DOHH2 (cell line): ENCODE data around the gene DDX59.

Experiments
- H3F3A ChIP-seq: fragments of 200-600 bp; sonication (generic), shearing (Covaris generic); 2 replicates; pipeline ENCODE4 v1.6.0; 2016; ENCODE audit warnings: antibody characterized with exemption, mild to moderate bottlenecking; ENCODE audit not compliant: control insufficient read depth, insufficient read depth
- H3K27ac ChIP-seq: fragments of 200-600 bp; sonication (generic); 2 replicates; pipeline ENCODE4 v1.5.1; 2014; ENCODE audit warnings: low read depth, mild to moderate bottlenecking, low read length, moderate library complexity
- H3K27me3 ChIP-seq: fragments of 200-600 bp; sonication (generic); 2 replicates; pipeline ENCODE4 v1.6.1; 2014; ENCODE audit warnings: mild to moderate bottlenecking, low read length, mixed read lengths; ENCODE audit not compliant: control insufficient read depth
- H3K36me3 ChIP-seq: fragments of 200-600 bp; sonication (generic); 2 replicates; pipeline ENCODE4 v1.6.1; 2014; ENCODE audit warnings: mild to moderate bottlenecking, low read length, moderate library complexity, mixed read lengths; ENCODE audit not compliant: control insufficient read depth
- H3K4me1 ChIP-seq: fragments of 200-600 bp; sonication (generic); 2 replicates; pipeline ENCODE4 v1.6.1; 2014; ENCODE audit warnings: mild to moderate bottlenecking, low read length, mixed read lengths; ENCODE audit not compliant: control insufficient read depth
- H3K4me2 ChIP-seq: fragments of 200-600 bp; sonication (generic); 2 replicates; pipeline ENCODE4 v1.6.0; 2014; ENCODE audit warnings: mild to moderate bottlenecking, low read length, moderate library complexity
- H3K4me3 ChIP-seq: fragments of 200-600 bp; sonication (generic); 2 replicates; pipeline ENCODE4 v1.5.1; 2014; ENCODE audit warnings: mild to moderate bottlenecking, low read length, mixed read lengths
- H3K79me2 ChIP-seq: fragments of 200-600 bp; sonication (generic); 2 replicates; pipeline ENCODE4 v1.6.1; 2014; ENCODE audit warnings: mild to moderate bottlenecking, low read length, mixed read lengths; ENCODE audit not compliant: control insufficient read depth
- H3K9me2 ChIP-seq: fragments of 200-600 bp; sonication (generic); replicated peaks from 2 replicates; pipeline ENCODE4 v1.6.1; 2014; ENCODE audit warnings: mild to moderate bottlenecking, low read length, mixed read lengths; ENCODE audit not compliant: control insufficient read depth
- H3K9me3 ChIP-seq: fragments of 200-600 bp; sonication (generic); 2 replicates; pipeline ENCODE4 v1.6.1; 2014; ENCODE audit warnings: antibody characterized with exemption, low read length, mixed read lengths; ENCODE audit not compliant: control insufficient read depth, insufficient read depth
- H4K20me1 ChIP-seq: fragments of 200-600 bp; sonication (generic); 2 replicates; pipeline ENCODE4 v1.6.0; 2014; ENCODE audit warnings: low read depth, mild to moderate bottlenecking, antibody characterized with exemption, low read length, moderate library complexity; ENCODE audit not compliant: control insufficient read depth, insufficient read depth
- EZH2phosphoT487 ChIP-seq: fragments of 200-600 bp; sonication (generic); IDR thresholded peaks from 2 replicates; pipeline ENCODE4 v1.6.1; 2017; ENCODE audit warnings: borderline replicate concordance, mild to moderate bottlenecking, antibody characterized with exemption, low read length, moderate library complexity, mixed read lengths
- TF ChIP-seq, protein P1 (sequence below): fragments of 200-600 bp; sonication (generic); IDR thresholded peaks from one replicate; pipeline ENCODE4 v1.5.1; 2014; ENCODE audit warnings: antibody characterized with exemption, mild to moderate bottlenecking, low read depth, low read length; ENCODE audit not compliant: poor library complexity, severe bottlenecking

DDX59 gene

DNA sequence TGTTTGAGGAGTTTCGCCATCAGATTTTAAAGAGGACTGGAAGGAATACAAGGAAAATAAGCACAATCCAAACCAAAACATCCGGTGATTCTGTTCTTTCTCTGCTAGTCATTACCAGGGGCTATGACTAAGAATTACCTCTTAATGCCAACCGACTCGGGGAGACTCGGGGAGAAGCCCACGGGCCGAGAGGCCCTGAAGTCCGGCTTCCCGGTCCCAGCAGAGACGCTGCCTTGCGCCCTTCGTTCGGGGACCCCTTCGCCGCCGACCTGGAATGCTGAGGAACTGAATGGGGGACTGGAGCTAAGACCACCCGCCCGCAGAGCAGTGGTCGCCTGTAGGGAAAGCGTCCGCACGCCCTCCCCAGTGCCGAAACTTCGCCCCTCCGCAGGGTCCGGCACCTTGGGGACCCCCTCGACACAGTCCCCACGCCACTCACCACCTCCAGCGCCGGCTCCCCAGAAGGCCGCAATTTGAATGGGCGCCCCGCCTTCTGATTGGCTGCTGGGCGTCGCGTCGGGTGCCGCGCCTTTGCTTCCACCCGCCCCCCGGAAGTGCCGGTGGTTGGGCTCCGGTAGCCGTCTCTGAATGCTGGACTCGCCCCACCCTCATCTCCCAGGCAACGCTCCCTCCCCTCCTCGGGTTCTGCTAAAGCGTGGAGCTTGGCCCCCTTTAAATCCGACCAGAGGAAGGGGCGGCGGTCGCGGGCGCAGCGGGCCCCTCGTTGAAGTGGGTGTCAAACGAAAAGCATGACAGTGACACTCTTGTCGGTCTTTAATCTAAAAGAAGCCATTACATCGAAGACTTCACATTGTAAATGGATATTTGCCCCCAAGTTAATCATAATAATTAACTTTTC lies 49.2 kb downstream of the DDX59 start, which contains the start of gene KIF14:
Gene KIF14, minus strand, starts transcription at position 479 of the 859 bp plus-strand sequence. CDS start 2,028 bp downstream, outside the sequence.
- H3K9me2 ChIP-seq, result no peaks in the 10 kb centered on the region
- H3K4me2 ChIP-seq, result peak within 1 kb of the TSS; percentile 92
- peak within 1 kb of the TSS; percentile 89 for H3K4me3 ChIP-seq
- peaks cover 14% of the 10 kb centered on the region for H3K36me3 ChIP-seq
- peaks cover 10% of the 10 kb centered on the region for H3K79me2 ChIP-seq
- H3K4me1 ChIP-seq, result peaks cover 16% of the 10 kb centered on the region
- peaks cover 10% of the 10 kb centered on the region for H3K27me3 ChIP-seq
- TF ChIP-seq, protein P1, sequence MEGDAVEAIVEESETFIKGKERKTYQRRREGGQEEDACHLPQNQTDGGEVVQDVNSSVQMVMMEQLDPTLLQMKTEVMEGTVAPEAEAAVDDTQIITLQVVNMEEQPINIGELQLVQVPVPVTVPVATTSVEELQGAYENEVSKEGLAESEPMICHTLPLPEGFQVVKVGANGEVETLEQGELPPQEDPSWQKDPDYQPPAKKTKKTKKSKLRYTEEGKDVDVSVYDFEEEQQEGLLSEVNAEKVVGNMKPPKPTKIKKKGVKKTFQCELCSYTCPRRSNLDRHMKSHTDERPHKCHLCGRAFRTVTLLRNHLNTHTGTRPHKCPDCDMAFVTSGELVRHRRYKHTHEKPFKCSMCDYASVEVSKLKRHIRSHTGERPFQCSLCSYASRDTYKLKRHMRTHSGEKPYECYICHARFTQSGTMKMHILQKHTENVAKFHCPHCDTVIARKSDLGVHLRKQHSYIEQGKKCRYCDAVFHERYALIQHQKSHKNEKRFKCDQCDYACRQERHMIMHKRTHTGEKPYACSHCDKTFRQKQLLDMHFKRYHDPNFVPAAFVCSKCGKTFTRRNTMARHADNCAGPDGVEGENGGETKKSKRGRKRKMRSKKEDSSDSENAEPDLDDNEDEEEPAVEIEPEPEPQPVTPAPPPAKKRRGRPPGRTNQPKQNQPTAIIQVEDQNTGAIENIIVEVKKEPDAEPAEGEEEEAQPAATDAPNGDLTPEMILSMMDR, result no peak
- no peak for TF ChIP-seq EZH2phosphoT487
- H3F3A ChIP-seq, result peaks cover 9% of the 10 kb centered on the region; the same call in 1 of the 2 replicates
- no peaks in the 10 kb centered on the region for H4K20me1 ChIP-seq
- H3K27ac ChIP-seq, result no peak within 1 kb of the TSS
- H3K9me3 ChIP-seq, result no peaks in the 10 kb centered on the region

DNA sequence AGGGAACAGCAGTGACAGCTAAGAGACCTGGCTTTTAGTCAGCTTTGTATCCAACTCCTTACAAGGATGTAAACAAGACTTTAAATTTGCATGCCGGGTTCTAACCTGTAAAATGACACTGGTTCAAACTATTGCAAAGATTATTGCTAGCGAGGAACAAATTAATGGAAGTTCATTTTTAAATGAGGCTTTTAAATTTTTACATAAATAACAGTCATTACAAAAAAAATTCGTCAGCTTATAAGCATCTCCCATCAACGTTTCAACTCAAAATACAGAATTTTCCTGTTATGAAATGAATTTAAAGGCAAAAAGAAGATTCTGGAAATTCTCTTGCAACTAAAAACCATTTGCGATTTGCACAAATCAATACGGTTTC lies 49.8 kb downstream of the DDX59 start:
- H3F3A ChIP-seq, result peaks cover 10% of the 10 kb centered on the region; the same call in 1 of the 2 replicates

DNA sequence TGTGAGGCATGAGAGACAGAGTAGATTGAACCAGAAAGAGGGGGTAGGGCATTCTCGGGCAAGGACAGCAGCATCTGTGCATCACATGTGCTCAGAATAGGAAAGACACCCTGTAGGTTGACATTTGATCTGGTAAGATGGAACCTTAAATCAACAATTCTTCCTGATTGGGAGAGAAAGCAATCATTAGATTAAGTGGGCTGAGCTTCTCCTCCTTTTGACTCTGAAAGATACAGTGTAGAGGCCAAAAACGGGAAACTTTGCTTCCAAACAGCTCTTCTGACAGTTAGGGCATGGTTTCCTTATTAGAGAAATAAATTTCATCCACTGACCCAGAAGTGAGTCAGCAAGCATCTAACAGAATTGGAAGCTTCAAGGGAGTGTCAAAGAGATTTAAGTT lies 58.9 kb downstream of the DDX59 start:
- no peak for TF ChIP-seq EZH2phosphoT487
- TF ChIP-seq, protein P1, result no peak
- H3K9me2 ChIP-seq, result no peaks in the 10 kb centered on the region
- 0 out of 2 replicates have a peak, but pooled peaks cover 2% of the 10 kb centered on the region for H3F3A ChIP-seq
- H4K20me1 ChIP-seq, result no peaks in the 10 kb centered on the region
- H3K4me3 ChIP-seq, result no peak overlapping the region
- no peak overlapping the region for H3K4me2 ChIP-seq
- H3K4me1 ChIP-seq, result no peaks in the 10 kb centered on the region
- no peaks in the 10 kb centered on the region for H3K9me3 ChIP-seq
- peaks cover 32% of the 10 kb centered on the region for H3K36me3 ChIP-seq
- no peaks in the 10 kb centered on the region for H3K27me3 ChIP-seq
- no peak overlapping the region for H3K27ac ChIP-seq
- no peaks in the 10 kb centered on the region for H3K79me2 ChIP-seq

More for the DNA sequence above, 49.8 kb downstream of the DDX59 start:
- Histone ChIP-seq H3K79me2 (peaks cover 10% of the 10 kb centered on the region), H3K27me3 (peaks cover 4% of the 10 kb centered on the region), H3K27ac (no peak overlapping the region), H3K4me1 (peaks cover 16% of the 10 kb centered on the region), H3K4me2 (peak overlapping the region; percentile 92), H3K9me2 (no peaks in the 10 kb centered on the region), H4K20me1 (no peaks in the 10 kb centered on the region), H3K9me3 (no peaks in the 10 kb centered on the region), H3K4me3 (peak overlapping the region; percentile 89), H3K36me3 (peaks cover 19% of the 10 kb centered on the region)
- TF ChIP-seq, protein P1, result no peak
- TF ChIP-seq EZH2phosphoT487, result no peak
